GM12891 (cell line): ENCODE measurements around the gene CD44.

Source experiments
- DNase-seq: peaks from one replicate; pipeline ENCODE4 v3.0.0; 2011; ENCODE audit warnings: low spot score; ENCODE audit not compliant: insufficient read length
- FAIRE-seq: peaks from 2 replicates; lab custom pipeline; 2011; peaks lifted over from hg19 to GRCh38; lab: Jason Lieb, UNC
- PAX5 ChIP-seq: IDR thresholded peaks from 2 replicates; pipeline ENCODE4 v1.6.1; 2011; ENCODE audit warnings: low read length, moderate library complexity, mild to moderate bottlenecking; ENCODE audit not compliant: insufficient read depth, severe bottlenecking
- POLR2A ChIP-seq: IDR thresholded peaks from 2 replicates; pipeline ENCODE4 v1.6.1; 2011; ENCODE audit warnings: low read depth, low read length, control low read depth
- POLR2AphosphoS5 ChIP-seq: IDR thresholded peaks from 2 replicates; pipeline ENCODE4 v1.6.1; 2011; ENCODE audit warnings: low read depth, low read length, control low read depth
- POU2F2 ChIP-seq: IDR thresholded peaks from 2 replicates; pipeline ENCODE4 v1.6.1; 2011; ENCODE audit warnings: low read depth, mild to moderate bottlenecking, control low read depth, low read length, moderate library complexity
- SPI1 ChIP-seq: IDR thresholded peaks from 2 replicates; pipeline ENCODE4 v1.6.1; 2011; ENCODE audit warnings: low read depth, low read length, control low read depth
- TAF1 ChIP-seq: IDR thresholded peaks from 2 replicates; pipeline ENCODE4 v1.6.1; 2011; ENCODE audit warnings: low read depth, low read length, control low read depth

CD44 gene

GRCh38 chr11:35173011-35173511 is 34.1 kb downstream of the CD44 start:
- peak; percentile 16 for FAIRE-seq
- no peak for DNase-seq
- no peak for TF ChIP-seq POLR2A
- peak; percentile 89 for TF ChIP-seq POU2F2

- FAIRE-seq: peak; percentile 13
- no peak for TF ChIP-seq TAF1
- TF ChIP-seq POLR2AphosphoS5: peak; percentile 44; the same call in 1 of the 2 replicates
- TF ChIP-seq SPI1: no peak
- no peak for TF ChIP-seq PAX5
- no peak for TF ChIP-seq POU2F2
- TF ChIP-seq POLR2A: no peak
- DNase-seq: no peak
These were observed 34.9 kb downstream of the CD44 start for GRCh38 chr11:35173616-35174566.

- no peak for DNase-seq
- TF ChIP-seq SPI1 (no peak), POU2F2 (no peak), POLR2AphosphoS5 (no peak), POLR2A (no peak), TAF1 (no peak), PAX5 (no peak)
These were observed 35.7 kb downstream of the CD44 start for GRCh38 chr11:35174666-35175065.

GRCh38 chr11:35177370-35177769 is 38.4 kb downstream of the CD44 start:
- no peak for TF ChIP-seq POLR2AphosphoS5

More at GRCh38 chr11:35174666-35175065, 35.7 kb downstream of the CD44 start:
- FAIRE-seq: no peak

GRCh38 chr11:35178067-35178805 is 39.3 kb downstream of the CD44 start:
- TF ChIP-seq TAF1 (no peak), POLR2A (no peak; the same call in 1 of the 2 replicates), SPI1 (no peak), PAX5 (no peak), POU2F2 (no peak), POLR2AphosphoS5 (peak; percentile 64)
- FAIRE-seq (no peak), DNase-seq (no peak)

More at GRCh38 chr11:35177370-35177769, 38.4 kb downstream of the CD44 start:
- FAIRE-seq: no peak
- no peak for DNase-seq

- TF ChIP-seq TAF1: no peak
- peak; percentile 23; the same call in 1 of the 2 replicates for TF ChIP-seq POLR2AphosphoS5
- TF ChIP-seq POU2F2: no peak
- TF ChIP-seq POLR2A: no peak
- FAIRE-seq (no peak), DNase-seq (no peak)
These were observed 39.9 kb downstream of the CD44 start for GRCh38 chr11:35178873-35179272.

- no peak for TF ChIP-seq POU2F2
- no peak for TF ChIP-seq POLR2AphosphoS5
- no peak for TF ChIP-seq PAX5
- TF ChIP-seq TAF1: no peak
- no peak for TF ChIP-seq SPI1
- no peak for TF ChIP-seq POLR2A
- no peak for DNase-seq
- FAIRE-seq: no peak
These were observed 40.6 kb downstream of the CD44 start for GRCh38 chr11:35179466-35180135.

- no peak for DNase-seq
- no peak for FAIRE-seq
- TF ChIP-seq SPI1 (no peak), POLR2AphosphoS5 (peak; percentile 43; the same call in 1 of the 2 replicates)
These were observed 41.6 kb downstream of the CD44 start for GRCh38 chr11:35180317-35181233.
